GM19025 (cell line): ENCODE measurements around the gene ZMPSTE24.
A peak's percentile ranks its signal among the peaks of the same experiment; 100 is the strongest.
"Not testable (repeated sequence)": the region's sequence is repeated elsewhere in the genome, so short reads cannot be mapped to it uniquely, and the experiment has no call there.

ENCODE experiments used
- ATAC-seq: cut with Tn5 transposase; IDR thresholded peaks from one replicate; pipeline ENCODE4 v1.9.1; 2021; ENCODE audit warnings: mild to moderate bottlenecking, low read depth, moderate library complexity; ENCODE audit not compliant: unreplicated experiment

Gene ZMPSTE24

GRCh38 chr1:40257688-40258444 lies at the start of gene ZMPSTE24:
Gene ZMPSTE24, plus strand, starts transcription at chr1:40258236. Its CDS starts 36 bp downstream, at chr1:40258272.
- ATAC-seq: peak; percentile 92

GRCh38 chr1:40210511-40211204 lies 47.4 kb upstream of the ZMPSTE24 start:
- no peak for ATAC-seq

GRCh38 chr1:40218333-40218732 lies 39.7 kb upstream of the ZMPSTE24 start:
- no peak for ATAC-seq

GRCh38 chr1:40221471-40221905 lies 36.5 kb upstream of the ZMPSTE24 start:
- not testable (repeated sequence) for ATAC-seq

- ATAC-seq: no peak
Observed at GRCh38 chr1:40221977-40222772, 35.9 kb upstream of the ZMPSTE24 start.

GRCh38 chr1:40224040-40224439 lies 34.0 kb upstream of the ZMPSTE24 start:
- ATAC-seq: no peak

- no peak for ATAC-seq
Observed at GRCh38 chr1:40226192-40226591, 31.8 kb upstream of the ZMPSTE24 start.

GRCh38 chr1:40232444-40232843 lies 25.6 kb upstream of the ZMPSTE24 start:
- peak; percentile 75 for ATAC-seq

- ATAC-seq: no peak
Observed at GRCh38 chr1:40239626-40240025, 18.4 kb upstream of the ZMPSTE24 start.

GRCh38 chr1:40240390-40240789 lies 17.6 kb upstream of the ZMPSTE24 start:
- no peak for ATAC-seq

GRCh38 chr1:40241362-40241761 lies 16.7 kb upstream of the ZMPSTE24 start:
- peak; percentile 7 for ATAC-seq

- no peak for ATAC-seq
Observed at GRCh38 chr1:40243351-40243750, 14.7 kb upstream of the ZMPSTE24 start.

GRCh38 chr1:40244138-40244744 lies 13.8 kb upstream of the ZMPSTE24 start:
- no peak for ATAC-seq

GRCh38 chr1:40245686-40246085 lies 12.3 kb upstream of the ZMPSTE24 start:
- no peak for ATAC-seq

- no peak for ATAC-seq
Observed at GRCh38 chr1:40247655-40248054, 10.4 kb upstream of the ZMPSTE24 start, which contains the start of gene TMCO2. Gene TMCO2, plus strand, starts transcription at chr1:40247937. Its CDS starts 57 bp downstream, at chr1:40247994.

- no peak for ATAC-seq
Observed at GRCh38 chr1:40248412-40248811, 9.6 kb upstream of the ZMPSTE24 start.

GRCh38 chr1:40251456-40251855 lies 6.6 kb upstream of the ZMPSTE24 start:
- no peak for ATAC-seq

GRCh38 chr1:40252601-40253000 lies 5.4 kb upstream of the ZMPSTE24 start:
- ATAC-seq: no peak

- no peak for ATAC-seq
Observed at GRCh38 chr1:40255231-40255630, 2.8 kb upstream of the ZMPSTE24 start.

GRCh38 chr1:40256401-40257084 lies 1.5 kb upstream of the ZMPSTE24 start:
- no peak for ATAC-seq
